Skeletal muscle tissue (tissue), 4 donors: ENCODE results near the gene FAAP100. TPM values are rescaled to one million over a fixed set of nuclear protein-coding genes. Genes with fewer than 3 reads are reported as not detected.

Source experiments
- H3K27ac ChIP-seq: one replicate; pipeline ENCODE4 v1.7.0; 2013; ENCODE audit warnings: mild to moderate bottlenecking, low read depth, low read length, inconsistent platforms
- H3K27me3 ChIP-seq, 3 donors: one replicate each; pipeline ENCODE4 v1.7.0; 2013; ENCODE audit warnings: low read length in 3 of 3; ENCODE audit not compliant: control insufficient read depth in 3 of 3, insufficient read depth in 3 of 3
- H3K36me3 ChIP-seq, 3 donors: one replicate each; pipeline ENCODE4 v1.7.0; 2013; ENCODE audit warnings: low read length in 3 of 3; ENCODE audit not compliant: control insufficient read depth in 3 of 3, insufficient read depth in 3 of 3
- H3K4me1 ChIP-seq, 3 donors: one replicate each; pipeline ENCODE4 v1.7.0; 2013; ENCODE audit warnings: low read length in 3 of 3, mild to moderate bottlenecking in 3 of 3; ENCODE audit not compliant: control insufficient read depth in 3 of 3, insufficient read depth in 3 of 3
- H3K4me3 ChIP-seq, 3 donors: one replicate each; pipeline ENCODE4 v1.7.0; 2013; ENCODE audit warnings: low read length in 3 of 3
- H3K9ac ChIP-seq, 3 donors: one replicate each; pipeline ENCODE4 v1.7.0; 2013; ENCODE audit warnings: low read length in 3 of 3, mild to moderate bottlenecking in 3 of 3, moderate library complexity in 2 of 3, low read depth in 1 of 3
- H3K9me3 ChIP-seq, 3 donors: one replicate each; pipeline ENCODE4 v1.7.0; 2013; ENCODE audit warnings: low read length in 3 of 3; ENCODE audit not compliant: control insufficient read depth in 3 of 3
- total RNA-seq: library from RNA; depleted of rRNA; stranded (reverse); fragments of >200 nt; gene quantifications from one replicate; pipeline ENCODE4 v1.2.3, GENCODE V29; 2014
- donor health status: Osteomylitis.

FAAP100 gene
- total RNA-seq, 1 donor from 2014 or later, result 7.8 TPM

GRCh38 chr17:81567191-81567590 is 15.0 kb upstream of the FAAP100 start:
- Histone ChIP-seq H3K27me3 (no peaks in the 10 kb centered on the region), H3K27ac (peak overlapping the region; percentile 76), H3K4me1 (peaks cover 20 to 30% (median 21%) of the 10 kb centered on the region in 3 donors), H3K4me3 (peak overlapping the region in 1 of 3 donors; percentile 24), H3K9ac (peak overlapping the region in 2 of 3 donors; percentile 20 to 51), H3K36me3 (peaks cover 73 to 81% (median 78%) of the 10 kb centered on the region in 3 donors), H3K9me3 (no peaks in the 10 kb centered on the region)

- Histone ChIP-seq H3K27ac (peak overlapping the region; percentile 76), H3K9ac (peak overlapping the region; percentile 30 to 62 (median 40)), H3K27me3 (no peaks in the 10 kb centered on the region), H3K4me3 (peak overlapping the region; percentile 17 to 49 (median 38)), H3K36me3 (peaks cover 74 to 83% (median 77%) of the 10 kb centered on the region in 3 donors), H3K4me1 (peaks cover 20 to 30% (median 21%) of the 10 kb centered on the region in 3 donors), H3K9me3 (no peaks in the 10 kb centered on the region)
Observed at GRCh38 chr17:81566461-81567126, 14.4 kb upstream of the FAAP100 start.

- H3K27me3 ChIP-seq, result no peaks in the 10 kb centered on the region
- no peaks in the 10 kb centered on the region for H3K9me3 ChIP-seq
- H3K4me1 ChIP-seq, result peaks cover 20 to 30% (median 21%) of the 10 kb centered on the region in 3 donors
- no peak overlapping the region for H3K27ac ChIP-seq
- H3K4me3 ChIP-seq, result no peak overlapping the region
- H3K9ac ChIP-seq, result no peak overlapping the region
- peaks cover 65 to 82% (median 71%) of the 10 kb centered on the region in 3 donors for H3K36me3 ChIP-seq
Observed at GRCh38 chr17:81565231-81565630, 13.1 kb upstream of the FAAP100 start.

GRCh38 chr17:81564778-81565177 is 12.6 kb upstream of the FAAP100 start:
- H3K4me3 ChIP-seq, result no peak overlapping the region
- H3K27ac ChIP-seq, result no peak overlapping the region
- peaks cover 60 to 79% (median 71%) of the 10 kb centered on the region in 3 donors for H3K36me3 ChIP-seq
- no peaks in the 10 kb centered on the region for H3K27me3 ChIP-seq
- H3K4me1 ChIP-seq, result peaks cover 20 to 30% (median 21%) of the 10 kb centered on the region in 3 donors
- H3K9me3 ChIP-seq, result no peaks in the 10 kb centered on the region
- H3K9ac ChIP-seq, result no peak overlapping the region

- H3K9ac ChIP-seq, result no peak overlapping the region
- H3K4me1 ChIP-seq, result peaks cover 20 to 30% (median 21%) of the 10 kb centered on the region in 3 donors
Observed at GRCh38 chr17:81563861-81564586, 11.9 kb upstream of the FAAP100 start.

GRCh38 chr17:81561494-81561885 is 9.3 kb upstream of the FAAP100 start:
- H3K36me3 ChIP-seq, result peaks cover 63 to 82% (median 70%) of the 10 kb centered on the region in 3 donors
- no peak overlapping the region for H3K27ac ChIP-seq

More at GRCh38 chr17:81563861-81564586, 11.9 kb upstream of the FAAP100 start:
- H3K9me3 ChIP-seq, result no peaks in the 10 kb centered on the region
- no peaks in the 10 kb centered on the region for H3K27me3 ChIP-seq
- peaks cover 57 to 79% (median 70%) of the 10 kb centered on the region in 3 donors for H3K36me3 ChIP-seq
- no peak overlapping the region for H3K4me3 ChIP-seq
- no peak overlapping the region for H3K27ac ChIP-seq

GRCh38 chr17:81558941-81559806 is 7.0 kb upstream of the FAAP100 start:
- Histone ChIP-seq H3K9ac (no peak overlapping the region), H3K27ac (no peak overlapping the region), H3K4me3 (no peak overlapping the region), H3K9me3 (no peaks in the 10 kb centered on the region), H3K4me1 (peaks cover 6 to 27% (median 18%) of the 10 kb centered on the region in 3 donors), H3K36me3 (peaks cover 51 to 64% (median 52%) of the 10 kb centered on the region in 3 donors), H3K27me3 (no peaks in the 10 kb centered on the region)

More at GRCh38 chr17:81561494-81561885, 9.3 kb upstream of the FAAP100 start:
- no peaks in the 10 kb centered on the region for H3K9me3 ChIP-seq
- H3K27me3 ChIP-seq, result no peaks in the 10 kb centered on the region
- H3K4me3 ChIP-seq, result no peak overlapping the region
- H3K9ac ChIP-seq, result no peak overlapping the region
- peaks cover 10 to 27% (median 20%) of the 10 kb centered on the region in 3 donors for H3K4me1 ChIP-seq

GRCh38 chr17:81558115-81558468 is 5.9 kb upstream of the FAAP100 start:
- Histone ChIP-seq H3K27me3 (no peaks in the 10 kb centered on the region), H3K4me3 (no peak overlapping the region), H3K9ac (peak overlapping the region in 1 of 3 donors; percentile 33), H3K4me1 (peaks cover 17 to 38% (median 29%) of the 10 kb centered on the region in 3 donors), H3K27ac (no peak overlapping the region), H3K9me3 (no peaks in the 10 kb centered on the region), H3K36me3 (peaks cover 41 to 53% (median 42%) of the 10 kb centered on the region in 3 donors)

- H3K9me3 ChIP-seq, result no peaks in the 10 kb centered on the region
- peak overlapping the region in 1 of 3 donors; percentile 33 for H3K9ac ChIP-seq
- peaks cover 38 to 50% (median 40%) of the 10 kb centered on the region in 3 donors for H3K36me3 ChIP-seq
- H3K4me1 ChIP-seq, result peaks cover 20 to 44% (median 35%) of the 10 kb centered on the region in 3 donors
- no peaks in the 10 kb centered on the region for H3K27me3 ChIP-seq
- no peak overlapping the region for H3K27ac ChIP-seq
- no peak overlapping the region for H3K4me3 ChIP-seq
Observed at GRCh38 chr17:81557276-81558114, 5.3 kb upstream of the FAAP100 start.
